Activated CD4-positive, alpha-beta memory T cell treated with anti-CD3 and anti-CD28 coated beads for 36 hours (primary cell): ENCODE results near the gene SSBP1. TPM values are rescaled to one million over a fixed set of nuclear protein-coding genes. Genes with fewer than 3 reads are reported as not detected.
A peak's percentile ranks its signal among the peaks of the same experiment; 100 is the strongest.
"Not testable (repeated sequence)": the region's sequence is repeated elsewhere in the genome, so short reads cannot be mapped to it uniquely, and the experiment has no call there.

Source experiments
- CTCF ChIA-PET: fragments of 350-600 bp; sonication (Branson Sonifier 250); formaldehyde crosslinking; loops from one replicate; lab custom pipeline; 2021; ENCODE audit warnings: antibody characterized with exemption, inconsistent platforms; lab: Charles Lee
- POLR2A ChIA-PET: fragments of 350-600 bp; sonication (Branson Sonifier 250); formaldehyde crosslinking; loops from one replicate; lab custom pipeline; 2021; ENCODE audit warnings: antibody characterized with exemption; lab: Charles Lee
- DNase-seq: peaks from one replicate; pipeline ENCODE4 v3.0.0-alpha.2; 2020
- H3K27ac Mint-ChIP-seq: one replicate; pipeline ENCODE4 v1.8.0; 2021; ENCODE audit warnings: mixed read lengths
- H3K27me3 Mint-ChIP-seq: one replicate; pipeline ENCODE4 v1.8.0; 2021; ENCODE audit warnings: mixed read lengths
- H3K36me3 Mint-ChIP-seq: one replicate; pipeline ENCODE4 v1.8.0; 2021; ENCODE audit warnings: mixed read lengths
- H3K4me1 Mint-ChIP-seq: one replicate; pipeline ENCODE4 v1.8.0; 2021; ENCODE audit warnings: low read depth, mixed read lengths
- H3K4me3 Mint-ChIP-seq: one replicate; pipeline ENCODE4 v1.8.0; 2021; ENCODE audit warnings: mild to moderate bottlenecking, mixed read lengths
- H3K9me3 Mint-ChIP-seq: one replicate; pipeline ENCODE4 v1.8.0; 2021; ENCODE audit warnings: mixed read lengths
- intact Hi-C: fragments of 100-400 bp; cut with micrococcal nuclease; formaldehyde crosslinking; loops from one replicate; pipeline ENCODE4 v1.15.1; 2023
- total RNA-seq, 2 experiments: library from RNA; stranded (reverse); gene quantifications; one replicate each; pipeline ENCODE4 v1.2.3, GENCODE V29; 2021

Gene SSBP1
- total RNA-seq, 2 experiments from 2014 or later, result 207 to 234 TPM

DNA sequence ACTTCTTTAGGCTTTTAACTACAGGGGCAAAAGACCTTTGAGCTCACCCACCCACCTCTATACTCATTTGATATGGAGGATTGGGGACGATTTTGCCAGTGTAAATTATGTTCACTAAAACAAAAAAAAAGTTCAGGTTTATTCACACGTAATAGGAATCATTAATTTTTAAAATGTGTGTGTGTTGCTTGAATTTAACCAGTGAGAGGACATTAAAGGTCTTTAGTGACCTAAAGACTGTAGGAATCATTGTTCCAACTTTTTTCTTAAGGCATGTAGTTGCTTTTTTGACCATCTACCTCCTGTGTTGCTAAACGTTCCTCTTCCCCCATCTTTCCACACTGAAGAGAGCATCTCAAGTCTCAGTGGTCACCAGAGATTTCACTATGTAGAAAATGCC, 1.1 kb downstream of the SSBP1 start:
- peaks cover 45% of the 10 kb centered on the region for H3K36me3 Mint-ChIP-seq
- H3K4me1 Mint-ChIP-seq, result peaks cover 40% of the 10 kb centered on the region

DNA sequence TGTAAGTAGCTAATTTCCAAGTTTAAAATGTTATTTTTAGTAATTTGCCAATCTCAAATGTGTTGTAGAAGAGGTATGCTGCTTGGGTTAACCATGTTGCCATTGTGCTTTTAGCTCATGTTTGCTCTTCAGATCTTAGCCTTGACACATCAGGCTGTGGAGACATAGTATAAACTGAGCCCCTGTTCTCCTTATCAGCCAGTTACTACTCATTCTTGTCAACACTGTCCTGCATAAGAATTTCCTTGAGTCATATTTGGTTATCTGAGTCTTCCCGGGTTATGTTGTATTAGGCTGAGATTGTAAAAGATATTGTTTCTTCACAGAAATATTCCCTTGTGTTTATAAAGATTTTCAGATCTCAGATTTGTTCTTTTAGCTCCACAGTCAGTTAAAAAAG, 4.1 kb downstream of the SSBP1 start:
- H3K4me1 Mint-ChIP-seq, result peaks cover 39% of the 10 kb centered on the region
- POLR2A ChIA-PET, result no interaction called here
- H3K4me3 Mint-ChIP-seq, result no peak overlapping the region
- CTCF ChIA-PET, result interaction anchor here (1.1 kb wide), 1 partner anchor 43 kb away, joined by 3 read pairs; no protein-coding TSS in a partner anchor
- H3K27me3 Mint-ChIP-seq, result no peaks in the 10 kb centered on the region
- H3K9me3 Mint-ChIP-seq, result no peaks in the 10 kb centered on the region
- intact Hi-C loops, result no loop called here
- H3K27ac Mint-ChIP-seq, result no peak overlapping the region
- no peak for DNase-seq
- peaks cover 57% of the 10 kb centered on the region for H3K36me3 Mint-ChIP-seq

More for the DNA sequence above, 1.1 kb downstream of the SSBP1 start:
- intact Hi-C loops, result loop anchor here (2.0 to 10.0 kb wide), 2 partner anchors 180 to 1564 kb away; partner anchors contain the start of gene KDM7A
- no peak for DNase-seq
- Mint-ChIP-seq H3K9me3 (no peaks in the 10 kb centered on the region), H3K27me3 (no peaks in the 10 kb centered on the region), H3K4me3 (peak overlapping the region; percentile 99), H3K27ac (peak overlapping the region; percentile 54)
- POLR2A ChIA-PET, result interaction anchor here (1.0 to 2.6 kb wide), 2 partner anchors 37 to 189 kb away, joined by 3 to 20 read pairs; partner anchors contain the start of gene DENND11
- CTCF ChIA-PET, result interaction anchor here (1.4 to 3.0 kb wide), 8 partner anchors 12 to 725 kb away, joined by 4 to 36 read pairs (median 12); partner anchors contain the start of genes DENND11, MRPS33 and WEE2

DNA sequence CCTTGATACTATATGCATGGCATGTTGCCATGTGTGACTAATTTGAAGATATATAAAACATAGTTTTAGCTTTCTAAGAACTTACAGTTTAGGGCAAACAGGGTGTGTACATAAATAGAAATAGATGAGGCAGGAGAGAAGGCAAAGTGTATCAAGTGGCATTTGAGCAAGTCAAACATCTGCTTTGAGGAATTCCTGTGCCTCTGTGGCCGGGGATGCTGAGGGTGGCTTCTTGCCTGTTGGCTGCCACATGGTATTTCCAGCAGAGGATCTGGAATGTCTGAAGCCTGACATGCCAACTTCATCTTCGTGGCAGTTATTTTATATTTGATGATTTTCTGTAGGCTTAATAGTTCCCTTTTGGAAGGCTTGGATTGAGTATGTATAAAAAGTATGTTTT, 6.0 kb downstream of the SSBP1 start:
- H3K36me3 Mint-ChIP-seq, result peaks cover 61% of the 10 kb centered on the region
- CTCF ChIA-PET, result no interaction called here
- peaks cover 30% of the 10 kb centered on the region for H3K4me1 Mint-ChIP-seq

DNA sequence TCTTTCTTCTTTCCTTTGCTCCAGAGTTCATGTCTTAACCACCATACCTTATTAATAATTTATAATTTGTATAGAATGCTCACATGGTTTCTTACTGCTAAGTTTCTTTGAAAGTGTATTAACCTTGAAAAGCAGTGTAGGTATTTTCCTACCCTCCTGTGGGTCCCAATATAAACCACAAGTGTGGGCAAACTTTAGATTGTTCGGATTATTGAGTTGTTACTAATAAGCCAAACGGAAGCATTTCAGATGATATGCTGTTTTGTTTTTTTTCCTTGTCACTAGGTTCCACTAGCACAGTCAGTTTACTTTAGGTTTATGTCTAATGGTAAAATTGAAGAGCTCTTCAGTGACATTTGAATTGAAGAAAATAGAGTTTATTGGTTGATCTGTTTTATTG, 10.2 kb downstream of the SSBP1 start:
- intact Hi-C loops, result no loop called here
- DNase-seq, result no peak
- Mint-ChIP-seq H3K4me3 (no peak overlapping the region), H3K9me3 (peaks cover 29% of the 10 kb centered on the region), H3K27me3 (no peaks in the 10 kb centered on the region), H3K36me3 (peaks cover 72% of the 10 kb centered on the region), H3K4me1 (peaks cover 4% of the 10 kb centered on the region), H3K27ac (no peak overlapping the region)
- POLR2A ChIA-PET, result no interaction called here
- CTCF ChIA-PET, result interaction anchor here (0.5 to 0.7 kb wide), 2 partner anchors 37 to 135 kb away, joined by 3 to 4 read pairs; no protein-coding TSS in a partner anchor

More for the DNA sequence above, 6.0 kb downstream of the SSBP1 start:
- POLR2A ChIA-PET, result no interaction called here
- intact Hi-C loops, result no loop called here
- no peak overlapping the region for H3K4me3 Mint-ChIP-seq
- no peak overlapping the region for H3K27ac Mint-ChIP-seq
- H3K27me3 Mint-ChIP-seq, result no peaks in the 10 kb centered on the region
- no peak for DNase-seq
- H3K9me3 Mint-ChIP-seq, result no peaks in the 10 kb centered on the region

DNA sequence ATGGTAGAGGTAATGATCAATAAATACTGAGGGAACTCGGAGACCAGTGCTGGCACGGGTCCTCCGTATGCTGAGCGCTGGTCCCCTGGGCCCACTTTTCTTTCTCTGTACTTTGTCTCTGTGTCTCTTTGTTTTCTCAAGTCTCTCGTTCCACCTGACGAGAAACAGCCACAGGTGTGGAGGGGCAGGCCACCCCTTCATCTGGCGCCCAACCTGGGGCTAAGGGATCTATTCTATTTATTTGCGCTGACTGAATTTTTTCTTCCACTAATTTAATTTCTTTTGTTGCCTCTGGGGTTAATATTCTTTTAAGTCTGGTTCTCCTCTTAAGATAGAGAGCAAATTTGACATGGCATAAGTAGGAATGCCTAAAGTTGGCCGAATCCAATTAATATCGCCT, 13.7 kb downstream of the SSBP1 start:
- H3K27ac Mint-ChIP-seq, intact Hi-C loops, H3K4me3 Mint-ChIP-seq, DNase-seq, H3K27me3 Mint-ChIP-seq, CTCF ChIA-PET, POLR2A ChIA-PET, H3K4me1 Mint-ChIP-seq: not testable (repeated sequence)
- Mint-ChIP-seq H3K9me3 (peaks cover 29% of the 10 kb centered on the region), H3K36me3 (peaks cover 73% of the 10 kb centered on the region)

DNA sequence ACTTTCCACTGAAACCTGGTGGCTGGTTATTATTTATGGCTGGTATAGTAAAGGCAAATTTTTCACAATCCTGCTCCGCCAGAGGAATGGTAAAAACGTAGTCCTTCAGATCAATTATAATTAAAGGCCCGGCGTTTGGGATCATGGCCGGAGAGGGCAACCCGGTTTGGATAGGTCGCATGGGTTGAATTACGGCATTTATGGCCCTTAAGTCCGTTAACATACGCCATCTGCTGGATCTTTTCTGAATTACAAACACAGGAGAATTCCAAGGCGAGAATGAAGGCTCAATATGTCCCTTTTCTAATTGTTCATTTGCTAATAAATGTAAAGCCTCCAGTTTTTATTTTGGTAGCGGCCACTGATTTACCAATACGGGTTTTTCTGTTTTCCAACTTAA, 14.5 kb downstream of the SSBP1 start:
- H3K27ac Mint-ChIP-seq, result no peak overlapping the region
- peaks cover 29% of the 10 kb centered on the region for H3K9me3 Mint-ChIP-seq
- H3K4me3 Mint-ChIP-seq, result no peak overlapping the region
- no peaks in the 10 kb centered on the region for H3K27me3 Mint-ChIP-seq
- CTCF ChIA-PET, result no interaction called here
- intact Hi-C loops, result loop anchor here (1.0 kb wide), 1 partner anchor 11 kb away; no protein-coding TSS in a partner anchor
- H3K36me3 Mint-ChIP-seq, result peaks cover 78% of the 10 kb centered on the region
- no peak for DNase-seq
- no peaks in the 10 kb centered on the region for H3K4me1 Mint-ChIP-seq
- POLR2A ChIA-PET, result no interaction called here

DNA sequence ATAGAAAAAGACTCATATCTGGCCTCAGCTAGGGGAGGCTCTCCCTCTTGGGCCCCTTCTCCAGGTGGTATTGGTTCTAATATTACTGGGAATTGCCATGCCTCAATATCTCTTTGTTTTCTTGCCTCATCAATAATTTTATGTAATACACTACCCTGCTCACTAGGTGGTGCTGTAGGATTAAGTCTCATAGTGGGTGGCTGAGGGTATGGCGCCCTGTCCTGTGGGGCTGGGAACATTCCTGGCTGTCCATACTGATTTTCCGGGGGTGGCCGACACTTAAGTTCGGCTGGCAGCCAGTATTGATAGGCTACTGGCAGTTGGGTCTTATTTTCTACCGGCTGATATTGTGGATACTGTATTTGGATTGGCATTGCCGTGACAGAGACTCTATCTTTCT, 16.8 kb downstream of the SSBP1 start:
- Mint-ChIP-seq H3K27ac (no peak overlapping the region), H3K27me3 (no peaks in the 10 kb centered on the region), H3K4me1 (no peaks in the 10 kb centered on the region), H3K4me3 (no peak overlapping the region), H3K9me3 (peaks cover 27% of the 10 kb centered on the region), H3K36me3 (peaks cover 77% of the 10 kb centered on the region)
- intact Hi-C loops, result no loop called here
- CTCF ChIA-PET, result interaction anchor here (0.6 to 1.3 kb wide), 2 partner anchors 54 to 76 kb away, joined by 3 read pairs; no protein-coding TSS in a partner anchor
- DNase-seq, result no peak
- POLR2A ChIA-PET, result no interaction called here

DNA sequence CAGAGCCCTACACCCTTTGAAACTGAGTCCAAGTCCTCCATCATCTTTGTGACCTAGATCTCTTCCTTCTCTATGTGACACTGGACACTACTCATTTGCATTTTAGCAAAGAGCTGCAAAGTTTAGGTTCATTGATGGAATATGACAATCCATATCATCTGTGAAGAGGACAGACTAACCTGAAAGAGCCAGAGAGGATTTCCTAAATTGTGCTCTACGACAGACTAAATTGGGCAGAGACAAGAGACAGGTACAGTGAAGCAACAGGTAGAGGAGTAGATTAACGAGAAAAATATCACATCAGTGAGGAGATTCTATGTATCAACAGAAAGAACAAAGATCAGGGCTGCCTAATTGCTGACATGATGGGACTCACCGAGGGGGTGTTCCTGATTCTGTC, 25.6 kb downstream of the SSBP1 start, which contains the start of gene TAS2R3:
TSS of gene TAS2R3 (plus strand) at position 301 of the 400 bp plus-strand sequence. CDS start at position 363, 62 bp downstream.
- intact Hi-C loops, result no loop called here
- no peaks in the 10 kb centered on the region for H3K4me1 Mint-ChIP-seq
- CTCF ChIA-PET, result no interaction called here

DNA sequence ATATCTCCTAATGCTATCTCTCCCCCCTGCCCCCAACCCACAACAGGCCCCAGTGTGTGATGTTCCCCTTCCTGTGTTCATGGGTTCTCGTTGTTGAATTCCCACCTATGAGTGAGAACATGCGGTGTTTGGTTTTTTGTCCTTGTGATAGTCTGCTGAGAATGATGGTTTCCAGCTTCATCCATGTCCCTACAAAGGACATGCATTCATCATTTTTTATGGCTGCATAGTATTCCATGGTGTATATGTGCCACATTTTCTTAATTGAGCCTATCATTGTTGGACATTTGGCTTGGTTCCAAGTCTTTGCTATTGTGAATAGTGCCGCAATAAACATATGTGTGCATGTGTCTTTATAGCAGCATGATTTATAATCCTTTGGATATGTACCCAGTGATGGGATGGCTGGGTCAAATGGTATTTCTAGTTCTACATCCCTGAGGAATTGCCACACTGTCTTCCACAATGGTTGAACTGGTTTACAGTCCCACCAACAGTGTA, 32.0 kb downstream of the SSBP1 start:
- CTCF ChIA-PET, result interaction anchor here (2.0 kb wide), 1 partner anchor 16 kb away, joined by 5 read pairs; no protein-coding TSS in a partner anchor
- POLR2A ChIA-PET, result not testable (repeated sequence)

More for the DNA sequence above, 25.6 kb downstream of the SSBP1 start, which contains the start of gene TAS2R3:
- Mint-ChIP-seq H3K27me3 (no peaks in the 10 kb centered on the region), H3K36me3 (peaks cover 50% of the 10 kb centered on the region), H3K4me3 (no peak within 1 kb of the TSS), H3K9me3 (no peaks in the 10 kb centered on the region), H3K27ac (no peak within 1 kb of the TSS)
- POLR2A ChIA-PET, result no interaction called here
- no peak for DNase-seq

DNA sequence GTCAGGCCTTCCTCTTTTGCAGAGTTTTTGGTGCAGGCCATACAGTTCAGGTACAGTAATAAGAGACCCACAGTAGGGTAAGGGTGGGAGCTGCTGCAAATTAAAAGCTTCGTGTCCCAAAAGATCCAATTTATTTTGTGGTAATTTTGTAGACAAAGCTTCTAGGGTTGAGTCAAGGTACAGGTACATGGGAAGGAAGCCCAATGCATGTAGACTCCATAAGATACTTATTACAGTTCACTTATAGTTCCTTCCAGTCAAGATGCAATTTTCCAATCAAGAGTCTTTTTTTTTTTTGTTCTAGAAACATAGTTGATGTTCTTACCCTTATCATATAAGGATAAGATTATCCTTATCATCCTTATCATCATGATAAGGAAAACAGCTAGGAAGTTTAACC, 38.2 kb downstream of the SSBP1 start, which contains the start of gene TAS2R4:
TSS of gene TAS2R4 (plus strand) at position 301 of the 400 bp plus-strand sequence. CDS start 1,815 bp downstream, outside the sequence.
- ChIA-PET POLR2A (no interaction called here), CTCF (interaction anchor here (1.6 kb wide), 1 partner anchor 9 kb away, joined by 14 read pairs; no protein-coding TSS in a partner anchor)
- Mint-ChIP-seq H3K36me3 (peaks cover 50% of the 10 kb centered on the region), H3K27me3 (no peaks in the 10 kb centered on the region), H3K27ac (no peak within 1 kb of the TSS), H3K9me3 (no peaks in the 10 kb centered on the region), H3K4me1 (no peaks in the 10 kb centered on the region), H3K4me3 (no peak within 1 kb of the TSS)
- intact Hi-C loops, result no loop called here
- DNase-seq, result no peak

More for the DNA sequence above, 32.0 kb downstream of the SSBP1 start:
- peaks cover 46% of the 10 kb centered on the region for H3K36me3 Mint-ChIP-seq
- intact Hi-C loops, H3K9me3 Mint-ChIP-seq, H3K27ac Mint-ChIP-seq, H3K4me1 Mint-ChIP-seq, H3K4me3 Mint-ChIP-seq, DNase-seq, H3K27me3 Mint-ChIP-seq: not testable (repeated sequence)

DNA sequence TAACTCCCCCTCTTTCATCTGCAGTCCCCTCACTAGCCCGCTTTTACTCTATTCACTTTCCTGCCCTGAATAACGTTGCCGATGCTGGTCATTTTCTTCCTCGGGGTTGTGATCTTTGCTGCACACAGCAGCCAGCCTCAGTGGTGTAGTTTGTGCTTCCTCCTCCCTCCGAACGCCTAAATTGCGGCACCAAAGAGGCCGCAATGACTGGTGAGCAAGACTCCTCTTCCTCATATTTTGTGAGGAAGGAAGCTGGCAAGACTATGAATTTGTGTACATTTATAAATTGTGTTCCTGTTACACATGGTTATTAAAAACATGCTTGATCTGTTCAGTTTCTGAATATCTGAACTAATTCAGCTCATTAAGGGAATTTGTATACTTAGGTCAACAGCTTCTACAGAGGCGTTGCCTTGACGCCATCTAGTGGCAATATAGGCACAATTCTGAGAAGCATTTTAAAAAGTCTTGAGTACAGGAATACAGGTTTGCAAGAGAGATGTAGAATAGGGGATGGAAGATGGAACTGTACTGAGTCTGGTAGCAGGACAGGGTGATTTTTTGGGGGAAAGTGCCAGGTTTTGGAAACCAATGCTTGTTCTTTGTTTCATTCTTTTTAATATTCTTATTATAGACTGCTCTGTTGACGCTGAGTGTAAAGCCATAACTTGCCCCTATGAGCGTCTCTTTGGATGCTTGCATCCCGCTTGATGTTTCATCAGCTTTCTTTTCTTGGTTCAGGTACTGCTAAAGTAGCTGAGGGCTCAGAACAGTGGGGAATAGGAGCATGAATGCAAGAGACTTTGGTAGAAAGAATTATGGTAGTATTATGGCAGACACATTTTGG, 47.8 kb downstream of the SSBP1 start:
- H3K27me3 Mint-ChIP-seq, result no peaks in the 10 kb centered on the region
- H3K4me3 Mint-ChIP-seq, result no peak overlapping the region
- ChIA-PET CTCF (interaction anchor here (0.6 to 3.6 kb wide), 17 partner anchors 9 to 985 kb away, joined by 3 to 21 read pairs (median 4); partner anchors contain the start of gene TAS2R4), POLR2A (no interaction called here)
- H3K4me1 Mint-ChIP-seq, result no peaks in the 10 kb centered on the region
- peak; percentile 27 for DNase-seq
- no peaks in the 10 kb centered on the region for H3K9me3 Mint-ChIP-seq
- intact Hi-C loops, result loop anchor here (1.0 kb wide), 1 partner anchor 132 kb away; no protein-coding TSS in a partner anchor
- peaks cover 18% of the 10 kb centered on the region for H3K36me3 Mint-ChIP-seq
- H3K27ac Mint-ChIP-seq, result no peak overlapping the region

DNA sequence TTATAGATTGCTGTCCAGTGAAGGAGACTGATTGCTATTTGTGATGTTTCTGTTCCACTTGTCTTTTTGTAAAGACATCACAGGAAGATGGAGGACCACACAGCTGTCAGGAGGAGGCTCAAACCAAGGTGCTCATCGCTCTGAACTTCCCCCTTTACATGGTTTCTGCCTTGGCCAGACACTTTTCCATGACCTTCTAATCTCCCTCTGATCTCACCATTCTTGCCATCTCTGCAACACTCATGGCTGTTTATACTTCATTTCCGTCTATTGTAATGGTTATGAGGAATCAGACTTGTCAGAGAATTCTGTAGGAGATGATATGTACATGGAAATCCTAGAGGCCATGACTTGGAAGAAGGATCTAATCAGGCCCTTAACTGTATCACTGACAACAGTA, 50.1 kb downstream of the SSBP1 start:
- Mint-ChIP-seq H3K4me3 (no peak overlapping the region), H3K27ac (no peak overlapping the region), H3K4me1 (no peaks in the 10 kb centered on the region), H3K27me3 (no peaks in the 10 kb centered on the region), H3K9me3 (no peaks in the 10 kb centered on the region), H3K36me3 (peaks cover 21% of the 10 kb centered on the region)
- POLR2A ChIA-PET, result no interaction called here
- intact Hi-C loops, result no loop called here
- no peak for DNase-seq
- CTCF ChIA-PET, result no interaction called here
